Hematopoietic multipotent progenitor cell treated with erythropoietin and hydrocortisone succinate and interleukin-3 and kit ligand, for 8 days (in vitro differentiated cells): Measurements from ENCODE around the gene PLCB1.

ENCODE experiments used
- DNase-seq: peaks from one replicate; pipeline ENCODE4 v3.0.0-alpha.2; 2015

Gene PLCB1

DNA sequence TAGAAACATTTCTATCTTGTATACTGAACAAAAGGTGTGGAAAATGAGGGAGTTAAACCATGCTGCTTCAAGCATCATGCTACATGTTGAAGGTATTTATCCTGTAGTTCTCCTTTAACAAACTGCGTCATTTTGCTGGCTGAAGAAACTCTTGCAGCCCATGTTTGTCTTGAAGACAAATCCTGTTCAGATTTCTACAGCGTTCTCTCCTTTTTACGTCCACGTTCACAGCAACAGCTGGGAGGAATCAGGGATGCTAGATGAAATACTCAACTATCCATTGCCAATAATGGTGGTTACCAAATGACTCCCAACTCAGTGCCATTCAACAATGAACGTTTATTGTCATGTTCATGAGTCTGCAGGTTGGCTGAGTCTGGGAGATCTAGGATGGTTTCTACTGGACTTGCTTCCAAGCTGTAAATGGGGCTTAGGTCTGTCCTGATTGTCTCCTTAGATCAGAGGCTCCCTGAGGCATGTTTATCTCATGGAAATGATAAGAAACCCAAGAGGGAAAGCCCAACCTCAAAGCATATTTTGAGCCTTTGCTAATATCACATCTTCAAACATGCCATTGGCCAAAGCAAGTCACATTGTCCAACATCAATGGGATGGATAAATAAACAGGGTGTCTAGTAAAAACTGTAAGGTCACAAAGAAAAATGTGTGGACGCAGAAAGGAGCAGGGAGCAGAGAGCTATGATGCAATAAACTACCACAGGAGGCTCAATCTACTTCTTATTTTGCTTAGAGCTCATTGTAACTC lies 2.7 kb upstream of the PLCB1 start:
- no peak for DNase-seq

DNA sequence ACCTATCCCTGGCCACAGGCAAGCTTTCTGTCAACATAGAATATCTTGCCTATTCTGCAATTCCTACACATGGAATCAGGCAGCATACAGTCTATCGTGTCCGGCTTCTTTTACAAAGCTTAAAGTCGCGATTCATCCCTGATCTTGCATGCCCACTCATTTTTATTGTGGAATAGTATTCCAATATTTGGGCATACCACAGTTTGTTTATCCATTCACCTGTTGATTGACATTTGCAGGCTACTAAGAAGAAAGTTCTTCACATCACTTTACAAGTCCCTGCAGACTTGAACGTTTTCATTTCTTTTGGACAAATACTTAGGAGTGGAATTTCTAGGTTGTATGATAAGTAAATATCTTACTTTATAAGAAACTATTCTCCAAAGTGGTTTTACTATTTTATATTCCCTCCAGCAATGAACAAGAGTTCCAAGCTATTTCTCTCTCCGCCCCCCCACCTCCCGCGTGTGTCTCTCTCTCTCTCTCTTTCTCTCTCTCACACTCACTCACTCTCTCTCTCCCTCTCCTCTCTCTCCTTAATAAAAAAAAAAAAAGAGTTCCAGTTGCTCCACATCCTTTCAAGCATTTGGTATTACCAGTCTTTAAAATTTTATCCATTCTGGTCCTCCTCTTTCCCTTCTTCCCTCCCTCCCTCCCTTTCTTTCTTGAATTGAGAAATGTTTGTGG lies 1.1 kb upstream of the PLCB1 start:
- DNase-seq: no peak

- DNase-seq: no peak
Measured at GRCh38 chr20:8132484-8133309, 631 bp downstream of the PLCB1 start.

GRCh38 chr20:8133310-8133768 lies 1.3 kb downstream of the PLCB1 start:
- DNase-seq: no peak

- DNase-seq: no peak
Measured at GRCh38 chr20:8133851-8134451, 1.9 kb downstream of the PLCB1 start.

DNA sequence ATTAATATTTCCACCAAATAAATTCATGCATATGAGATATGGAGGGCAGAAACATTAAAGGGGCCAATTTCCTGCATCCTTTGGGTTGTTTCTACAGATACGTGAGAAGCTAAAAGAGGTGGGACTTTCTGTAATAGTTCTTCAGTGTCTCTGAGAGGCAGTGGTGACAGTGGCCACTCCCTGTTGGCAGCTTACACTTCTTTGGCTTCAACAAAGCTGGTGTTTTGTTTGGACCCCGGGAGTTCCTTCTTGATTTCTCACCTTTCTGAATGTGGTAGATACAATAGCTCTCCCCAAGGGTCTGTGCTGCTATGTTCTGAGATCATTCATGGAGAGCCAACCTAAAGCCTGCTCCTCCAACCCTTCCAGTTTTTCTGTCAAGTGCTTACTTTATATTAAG lies 7.8 kb downstream of the PLCB1 start:
- no peak for DNase-seq

DNA sequence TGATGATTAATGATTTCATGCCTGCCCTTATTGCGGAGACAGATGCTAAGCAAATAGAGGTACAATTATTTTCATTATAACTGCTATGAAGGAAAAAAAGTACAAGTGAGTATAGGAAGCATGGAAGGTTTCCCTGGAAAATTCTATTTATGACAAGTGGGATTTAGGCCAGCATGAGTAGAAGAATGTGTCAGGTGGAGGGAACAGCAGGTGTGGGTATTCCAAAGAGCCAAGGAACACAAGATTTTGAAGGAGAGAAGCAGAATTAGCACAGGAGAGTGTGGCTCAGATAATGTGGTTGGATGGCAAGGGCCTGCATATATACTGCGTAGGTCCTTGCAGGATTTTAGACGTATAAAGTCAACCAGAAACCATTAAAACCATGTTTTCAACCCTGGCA lies 11.4 kb downstream of the PLCB1 start:
- DNase-seq: no peak

DNA sequence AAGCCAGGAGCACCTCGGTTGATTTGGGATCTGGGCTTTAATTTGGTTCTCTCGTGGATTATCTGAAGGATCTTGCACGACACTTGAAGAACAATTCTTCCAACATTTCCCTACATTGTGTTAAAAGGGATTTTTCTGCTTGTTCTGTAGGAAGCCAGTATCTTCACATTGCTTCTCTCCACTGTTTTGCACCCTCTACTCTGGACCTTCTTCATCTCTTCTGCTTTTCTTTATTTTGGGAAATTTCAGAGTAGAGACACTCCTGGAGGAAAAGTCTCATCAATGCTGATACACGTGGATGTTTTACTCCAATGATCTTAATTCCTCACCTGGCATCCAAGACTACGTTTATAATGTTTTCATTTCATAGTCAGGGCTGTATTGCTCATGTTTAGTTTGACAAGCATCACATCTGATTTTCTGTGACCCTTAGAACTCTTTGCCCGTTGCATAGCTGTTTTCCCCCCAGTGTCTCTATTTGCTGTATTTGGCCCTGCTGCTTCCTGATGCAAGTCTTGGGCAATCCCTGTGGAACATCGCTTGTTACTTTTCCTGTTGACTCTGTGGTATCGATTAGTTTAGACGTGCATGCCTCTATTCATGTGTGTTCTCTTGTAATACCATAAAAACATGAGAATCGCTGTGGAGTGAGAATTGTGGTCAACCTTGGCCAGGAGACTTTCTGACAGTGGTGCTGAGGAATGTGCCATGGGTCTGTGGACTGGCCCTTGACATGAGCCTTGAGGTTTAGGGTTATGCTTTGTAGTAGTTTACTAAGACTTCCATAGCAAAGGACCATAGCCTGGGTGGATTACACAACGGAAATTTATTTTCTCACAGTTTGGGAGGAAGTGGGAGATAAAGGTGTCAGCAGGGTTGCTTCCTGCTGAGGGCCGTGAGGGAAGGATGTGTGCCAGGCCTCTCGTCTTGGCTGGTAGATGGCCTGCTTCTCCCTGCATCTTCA lies 12.5 kb downstream of the PLCB1 start:
- DNase-seq: no peak

- DNase-seq: no peak
Measured at GRCh38 chr20:8145246-8146168, 13.4 kb downstream of the PLCB1 start.

DNA sequence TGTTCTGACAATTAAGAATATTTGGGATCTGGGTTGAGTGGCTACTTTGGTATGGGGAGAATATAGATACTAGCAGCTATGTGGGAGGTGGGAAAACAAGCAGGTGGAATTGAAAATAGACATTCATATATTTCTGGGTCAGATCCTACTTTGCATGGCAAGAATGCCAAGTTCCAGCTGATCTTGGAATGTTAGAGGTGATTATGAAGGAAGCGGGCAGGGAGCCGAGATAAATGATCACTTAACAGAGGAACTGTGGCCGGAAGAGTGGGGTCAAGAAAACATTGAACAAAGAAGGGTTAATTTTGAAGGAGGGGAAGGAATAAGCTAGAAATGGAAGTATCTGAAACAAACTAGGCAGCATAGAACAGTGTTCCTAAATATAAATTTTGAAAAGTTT lies 15.4 kb downstream of the PLCB1 start:
- DNase-seq: no peak

GRCh38 chr20:8148501-8148900 lies 16.4 kb downstream of the PLCB1 start:
- no peak for DNase-seq

DNA sequence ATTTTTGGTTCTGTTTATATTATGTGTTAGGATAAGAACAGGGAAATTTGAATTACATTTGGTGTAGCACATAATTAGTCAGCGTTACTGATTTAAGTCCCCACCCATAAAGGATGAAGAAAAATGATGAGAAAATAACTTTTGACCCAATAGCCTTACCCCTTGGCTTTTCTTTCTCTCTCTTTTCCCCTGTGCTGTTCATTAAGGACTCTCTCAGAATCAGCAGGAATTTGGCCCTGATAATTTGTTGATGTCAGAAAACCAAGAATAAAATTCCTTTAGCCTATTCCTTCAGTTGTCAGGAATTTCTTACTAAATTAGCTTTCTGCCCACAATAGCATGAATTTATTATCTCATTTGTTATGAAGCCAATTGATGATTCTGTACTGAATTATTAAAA lies 18.5 kb downstream of the PLCB1 start:
- no peak for DNase-seq

DNA sequence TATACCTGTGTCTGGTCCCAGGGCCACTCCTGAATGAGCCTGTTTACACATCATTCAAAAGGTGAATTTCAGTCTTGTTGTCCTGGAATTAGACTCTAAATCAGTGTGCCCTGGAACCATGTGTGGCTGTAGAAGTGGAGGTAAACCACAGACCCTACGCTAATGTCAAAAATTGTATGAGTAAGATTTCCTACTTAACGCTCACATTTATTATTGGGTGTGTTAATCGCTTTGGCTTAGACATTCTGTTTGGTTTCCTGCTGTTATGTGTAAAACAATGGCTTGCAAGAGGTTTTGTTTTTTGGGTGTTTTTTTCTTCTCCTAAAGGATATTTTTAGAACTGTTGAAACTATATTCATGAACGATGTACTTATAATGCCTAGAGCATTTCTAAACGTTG lies 19.3 kb downstream of the PLCB1 start:
- no peak for DNase-seq

DNA sequence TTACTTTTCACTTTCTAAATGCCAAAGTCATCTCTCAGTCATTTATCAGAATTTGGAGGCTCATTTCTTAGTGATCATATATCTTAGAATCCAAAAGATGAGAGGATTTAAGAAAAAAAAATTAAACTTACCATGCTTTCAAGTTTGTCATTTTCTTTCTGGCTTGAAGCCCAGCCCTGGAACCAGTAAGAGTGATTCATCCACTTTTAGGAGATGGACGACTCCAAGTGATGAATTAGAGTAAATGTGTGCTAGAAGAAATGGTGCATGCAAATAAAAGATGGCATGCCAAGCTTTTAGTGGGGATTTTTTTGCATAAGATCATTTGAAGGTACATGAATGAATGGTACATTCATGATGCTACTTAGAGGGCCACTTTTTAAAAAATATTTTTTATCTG lies 20.1 kb downstream of the PLCB1 start:
- DNase-seq: no peak

DNA sequence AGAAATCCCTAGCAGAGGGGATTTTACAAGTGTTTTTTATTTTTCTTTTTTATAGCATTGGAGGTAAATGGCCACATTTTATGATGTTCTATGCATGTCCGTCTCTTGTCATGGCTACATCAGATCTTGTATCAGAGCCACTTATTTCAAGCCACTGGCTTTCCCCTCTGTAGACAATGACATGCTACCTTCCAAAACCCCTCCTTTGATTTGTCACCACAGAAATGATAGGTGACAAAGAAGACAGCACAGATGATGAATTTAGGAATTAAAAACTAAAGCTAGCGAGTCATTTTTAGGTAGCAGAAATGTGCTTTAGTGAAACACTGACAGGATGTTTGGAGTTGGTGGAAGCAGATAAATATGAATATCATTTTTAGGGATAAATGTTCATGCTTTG lies 20.8 kb downstream of the PLCB1 start:
- DNase-seq: no peak

GRCh38 chr20:8153281-8153908 lies 21.3 kb downstream of the PLCB1 start:
- no peak for DNase-seq

DNA sequence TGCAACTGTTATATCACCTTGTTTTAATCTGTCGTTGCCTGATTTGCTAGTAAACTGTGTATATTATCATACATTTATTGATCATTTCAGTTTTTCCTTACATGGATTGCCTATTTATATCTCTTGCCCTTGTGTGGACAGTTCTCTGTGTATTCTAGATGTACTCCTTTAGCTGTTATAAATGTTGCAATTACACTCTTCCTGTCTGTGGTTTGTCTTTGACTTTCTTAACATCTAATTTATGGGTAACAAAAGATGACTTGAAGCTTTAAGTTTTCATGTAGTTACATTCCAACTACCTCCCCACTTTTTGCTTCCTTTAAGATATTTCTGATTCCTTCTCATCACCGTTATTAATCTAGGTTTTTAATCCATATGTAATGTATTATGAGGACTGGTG lies 22.6 kb downstream of the PLCB1 start:
- DNase-seq: no peak

- no peak for DNase-seq
Measured at GRCh38 chr20:8155229-8155628, 23.2 kb downstream of the PLCB1 start.

DNA sequence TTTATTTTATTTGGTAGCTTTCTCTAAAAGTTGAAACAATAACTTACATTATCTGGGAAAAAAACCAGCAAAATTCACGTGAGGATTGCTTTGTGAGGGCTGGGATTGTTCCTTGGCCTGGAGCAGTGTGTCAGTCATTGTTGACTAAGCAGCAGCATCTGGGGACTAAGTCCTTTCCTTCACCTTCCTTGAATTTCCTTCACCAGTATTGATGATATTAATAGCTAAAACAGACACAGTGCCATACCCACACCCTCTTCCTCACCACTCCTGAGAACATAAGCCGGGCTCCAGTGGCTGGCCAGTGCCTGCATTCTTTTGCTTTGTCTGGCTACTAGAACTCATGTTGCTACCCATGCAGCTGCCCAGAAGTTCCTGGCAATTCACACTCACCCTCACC lies 23.7 kb downstream of the PLCB1 start:
- DNase-seq: no peak
